Hematopoietic multipotent progenitor cell treated with erythropoietin and hydrocortisone succinate and interleukin-3 and kit ligand, for 8 days (in vitro differentiated cells): ENCODE results near the gene IQSEC1.
A peak's percentile ranks its signal among the peaks of the same experiment; 100 is the strongest.

ENCODE experiments used
- DNase-seq: peaks from one replicate; pipeline ENCODE4 v3.0.0-alpha.2; 2015

IQSEC1 gene

DNA sequence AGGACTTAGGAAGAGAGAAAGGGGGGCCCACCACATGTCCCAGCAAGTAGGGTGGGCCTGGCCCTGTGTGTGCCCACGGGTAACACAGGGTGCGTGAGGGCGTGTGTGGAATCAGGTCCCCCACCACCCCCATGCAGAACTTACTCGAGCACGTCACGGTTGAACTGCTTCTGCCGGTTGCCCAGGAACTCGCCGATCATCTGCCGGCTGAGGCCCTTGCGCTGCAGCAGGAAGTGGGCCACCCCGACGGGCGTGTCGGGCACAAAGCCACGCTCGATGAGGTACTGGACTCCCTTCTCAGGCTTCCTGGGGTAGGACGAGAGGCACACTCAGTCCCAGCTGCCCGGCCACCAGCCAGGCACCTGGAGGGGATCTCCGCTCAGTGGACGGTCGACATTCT is 148.8 kb downstream of the IQSEC1 start:
- no peak for DNase-seq

DNA sequence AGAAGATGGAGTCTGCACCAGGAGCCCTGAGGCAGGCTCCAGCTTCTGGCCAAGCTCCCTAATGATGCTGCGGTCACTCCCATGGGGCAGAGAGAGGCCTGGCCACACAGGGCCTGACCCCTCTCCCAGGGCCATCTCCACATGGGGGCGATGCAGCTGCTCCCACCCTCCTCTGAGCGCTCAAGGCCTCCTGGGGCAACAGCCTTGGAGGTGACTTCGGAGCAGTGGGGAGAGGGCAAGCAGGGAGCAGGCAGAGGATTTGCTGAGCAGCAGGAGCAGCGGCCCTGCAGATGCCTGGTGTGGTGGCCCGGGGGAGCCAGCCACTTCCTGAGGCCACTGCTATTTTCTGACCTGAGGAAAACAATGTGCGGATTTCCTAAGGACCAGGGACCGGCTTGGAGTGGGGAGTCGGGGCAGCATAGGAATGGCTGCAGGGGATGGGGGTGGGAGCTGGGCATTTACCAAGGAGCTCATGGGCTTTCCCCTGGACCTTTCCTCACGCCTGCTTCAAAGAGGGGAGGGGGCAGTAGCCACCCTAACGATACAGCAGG is 150.3 kb downstream of the IQSEC1 start:
- DNase-seq, result no peak

DNA sequence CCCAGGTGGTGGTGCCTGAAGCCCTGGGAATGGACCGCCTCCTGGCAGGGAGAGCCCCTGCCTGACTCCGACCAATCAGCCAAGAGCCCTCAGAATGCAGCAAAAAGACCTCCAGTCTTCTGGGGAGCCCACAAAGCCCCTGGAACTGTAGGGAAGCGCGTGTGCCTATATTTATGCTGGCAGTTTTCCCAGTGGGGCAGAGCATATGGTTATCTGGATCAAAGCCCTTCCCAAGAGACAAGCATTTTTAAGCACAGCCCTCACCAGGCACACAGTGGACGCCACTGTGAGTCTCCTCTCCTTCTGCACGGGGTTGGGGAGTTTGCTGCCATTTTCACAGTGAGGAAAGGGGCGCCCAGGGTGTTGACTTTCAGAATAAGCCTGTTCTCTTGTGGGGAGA is 150.9 kb downstream of the IQSEC1 start:
- peak; percentile 64 for DNase-seq

GRCh38 chr3:12921736-12922135 is 151.5 kb downstream of the IQSEC1 start:
- no peak for DNase-seq

GRCh38 chr3:12920967-12921366 is 152.3 kb downstream of the IQSEC1 start:
- DNase-seq, result no peak

DNA sequence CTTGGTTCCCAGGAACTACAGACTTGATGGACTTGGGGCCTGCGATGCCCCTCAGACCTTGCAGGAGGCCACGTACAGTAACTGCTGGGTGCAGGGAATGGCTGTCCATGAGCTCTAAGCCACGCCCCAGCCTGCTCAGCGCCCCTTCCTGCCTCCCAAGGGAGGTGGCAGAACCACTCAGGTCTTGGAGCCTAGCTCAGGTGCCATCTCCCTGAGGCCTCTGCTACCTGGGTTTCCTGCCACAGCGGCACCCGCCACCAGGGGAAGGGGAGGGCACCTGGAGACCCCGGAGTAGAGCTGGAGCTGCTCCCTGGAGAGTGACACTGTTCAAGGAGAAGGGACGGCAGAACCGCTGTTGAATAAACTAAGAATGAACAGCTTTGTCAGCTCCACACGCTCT is 154.0 kb downstream of the IQSEC1 start:
- no peak for DNase-seq

DNA sequence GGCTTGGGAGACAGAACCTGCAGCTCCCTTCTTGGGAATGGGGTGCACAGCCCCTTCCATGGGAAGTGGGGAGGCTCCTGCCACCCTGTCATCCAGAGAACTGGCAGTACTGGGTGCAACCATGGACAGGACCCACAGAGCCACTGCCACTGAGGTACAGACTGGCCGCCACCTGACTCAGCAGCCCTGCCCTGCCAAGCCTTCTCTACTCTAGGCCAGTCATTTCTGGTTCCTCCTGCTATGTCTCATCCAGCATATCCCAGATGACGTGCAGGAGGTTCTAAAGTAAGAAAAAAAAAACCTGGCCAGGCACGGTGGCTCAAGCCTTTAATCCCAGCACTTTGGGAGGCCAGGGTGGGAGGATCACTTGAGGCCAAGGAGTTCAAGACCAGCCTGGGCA is 155.0 kb downstream of the IQSEC1 start:
- no peak for DNase-seq

DNA sequence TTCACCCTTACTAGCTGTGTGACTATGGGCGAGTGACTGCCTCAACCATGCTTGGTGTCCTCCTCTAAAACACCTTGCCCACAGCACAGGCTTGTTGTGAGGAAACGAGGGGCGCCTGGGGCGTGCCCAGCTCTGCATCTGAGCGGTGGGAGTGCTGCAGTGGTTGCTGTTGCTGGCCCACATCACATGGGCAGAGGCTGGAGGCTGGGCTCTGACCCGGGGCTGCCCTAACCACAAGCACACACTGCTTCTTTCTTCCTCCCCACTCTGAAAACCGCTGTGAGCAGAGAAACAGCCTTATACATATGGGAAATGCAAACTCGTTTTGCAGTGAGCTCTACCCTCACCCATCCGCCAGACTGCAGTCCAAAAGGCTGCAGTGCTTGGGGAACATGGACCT is 157.1 kb downstream of the IQSEC1 start:
- peak; percentile 7 for DNase-seq

DNA sequence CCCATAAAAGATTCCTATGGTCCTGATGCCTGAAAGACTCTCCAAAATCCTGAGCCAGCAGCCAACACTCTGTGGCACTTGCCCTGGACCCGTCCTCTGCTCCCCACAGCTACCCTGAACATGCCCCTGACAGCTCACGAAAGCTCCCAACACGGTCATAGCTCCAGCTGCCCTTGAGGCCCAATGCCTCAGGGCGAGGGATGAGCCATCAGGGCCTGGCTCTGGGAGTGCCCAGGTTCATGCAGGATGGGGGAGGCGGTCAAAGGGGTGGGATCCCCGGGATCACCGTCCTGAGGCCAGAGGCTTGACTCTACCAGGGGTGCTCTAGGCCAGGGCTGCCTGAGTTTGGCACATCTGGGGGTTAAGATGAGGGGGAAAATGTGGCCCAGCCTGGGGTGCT is 159.1 kb downstream of the IQSEC1 start:
- DNase-seq, result no peak

DNA sequence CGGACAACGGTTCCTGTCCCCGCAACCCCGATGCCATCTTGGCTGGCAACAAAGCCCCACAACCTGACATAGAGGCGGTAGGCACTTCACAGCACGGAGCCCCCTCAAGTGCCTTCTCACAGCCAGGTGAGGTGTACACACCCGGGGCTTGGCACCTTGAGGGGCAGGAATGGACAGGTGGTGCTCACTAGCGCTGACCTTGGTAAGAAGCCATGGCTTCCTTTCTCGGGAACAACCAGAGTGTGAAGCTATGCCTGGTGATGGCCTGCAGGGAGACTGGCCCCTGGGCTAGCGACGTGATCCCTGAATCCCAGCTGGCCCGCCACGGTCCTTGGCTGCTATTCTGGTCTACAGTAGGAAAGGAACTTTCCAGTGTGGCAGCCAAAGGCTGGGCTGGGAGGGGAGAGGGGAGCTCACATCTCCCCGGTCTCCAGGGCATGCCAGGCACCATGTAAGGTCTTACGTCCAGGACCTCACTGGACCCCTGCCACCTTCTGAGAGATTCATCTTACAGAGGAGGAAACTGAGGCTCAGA is 161.3 kb downstream of the IQSEC1 start:
- DNase-seq, result no peak

- DNase-seq, result no peak
Observed at GRCh38 chr3:12910356-12911099, 162.7 kb downstream of the IQSEC1 start.

DNA sequence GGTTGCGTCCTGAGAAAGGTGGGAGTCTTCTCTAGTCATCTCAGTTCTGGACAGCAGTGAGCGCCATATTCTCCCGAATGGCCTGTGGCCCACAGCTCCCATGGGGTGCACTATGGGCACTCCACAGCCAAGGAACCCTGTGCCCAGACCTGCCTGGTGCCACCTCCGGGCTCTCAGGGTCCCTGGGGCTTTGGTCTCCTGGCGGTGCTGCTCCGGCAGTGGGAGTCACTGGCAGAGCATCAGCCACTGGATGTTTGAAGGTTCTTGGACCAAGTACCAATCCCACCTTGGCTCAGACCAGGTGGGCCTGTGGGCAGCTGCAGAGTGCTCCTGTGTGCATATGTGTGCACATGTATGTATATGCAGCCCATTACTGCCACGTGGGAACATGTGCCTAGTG is 163.5 kb downstream of the IQSEC1 start:
- no peak for DNase-seq

- DNase-seq, result no peak
Observed at GRCh38 chr3:12908859-12909258, 164.4 kb downstream of the IQSEC1 start.

DNA sequence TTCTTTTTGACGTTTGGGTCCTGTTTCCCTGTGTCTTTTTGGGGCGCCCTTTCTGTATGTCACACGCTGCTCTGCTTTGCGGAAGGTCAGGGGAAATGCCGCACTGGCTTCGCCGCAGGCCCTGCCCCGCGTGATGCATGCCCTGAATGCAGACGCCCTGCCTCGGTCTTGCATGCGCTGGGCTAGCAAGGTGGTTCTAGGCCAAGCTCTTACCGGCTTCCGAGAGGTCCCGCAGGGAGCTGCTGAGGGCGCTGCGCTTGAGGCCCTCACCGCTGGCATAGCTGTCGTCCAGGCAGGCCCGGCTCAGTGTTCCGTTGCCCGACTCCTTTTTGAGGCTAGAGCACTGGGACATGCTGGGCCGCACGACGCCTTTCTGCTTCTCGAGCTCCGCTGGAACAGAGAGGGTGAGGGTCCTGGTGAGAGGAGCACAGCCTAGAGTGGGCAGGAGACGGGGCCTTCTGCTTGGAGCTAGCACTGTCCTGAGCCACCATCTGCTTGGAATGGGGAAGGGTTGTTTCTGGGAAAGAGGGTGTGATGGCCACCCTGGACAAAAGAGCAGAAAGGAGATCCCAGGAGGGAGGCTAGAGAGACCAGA is 165.0 kb downstream of the IQSEC1 start:
- DNase-seq, result no peak

- DNase-seq, result no peak
Observed at GRCh38 chr3:12907729-12908128, 165.5 kb downstream of the IQSEC1 start.

- no peak for DNase-seq
Observed at GRCh38 chr3:12907296-12907695, 165.9 kb downstream of the IQSEC1 start.

DNA sequence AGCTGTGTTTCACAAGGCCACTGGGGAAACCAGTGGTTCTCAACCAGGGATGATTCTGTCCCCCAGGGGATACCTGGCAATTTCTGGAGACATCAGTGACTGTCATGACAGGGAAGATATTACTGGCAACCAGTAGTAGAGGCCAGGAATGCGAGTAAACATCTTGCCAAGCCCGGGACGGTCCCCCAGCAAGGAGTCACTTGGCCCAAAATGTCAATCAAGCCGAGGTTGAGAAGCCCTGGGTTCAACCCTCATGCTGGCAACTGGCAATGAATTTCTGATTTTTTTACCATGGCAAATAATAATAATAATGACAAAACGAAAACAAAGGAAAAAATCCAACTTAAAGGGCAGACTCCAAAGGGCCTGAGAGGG is 166.3 kb downstream of the IQSEC1 start:
- no peak for DNase-seq

GRCh38 chr3:12906141-12906915 is 166.9 kb downstream of the IQSEC1 start:
- DNase-seq, result no peak

- DNase-seq, result no peak
Observed at GRCh38 chr3:12905316-12906071, 167.7 kb downstream of the IQSEC1 start.

DNA sequence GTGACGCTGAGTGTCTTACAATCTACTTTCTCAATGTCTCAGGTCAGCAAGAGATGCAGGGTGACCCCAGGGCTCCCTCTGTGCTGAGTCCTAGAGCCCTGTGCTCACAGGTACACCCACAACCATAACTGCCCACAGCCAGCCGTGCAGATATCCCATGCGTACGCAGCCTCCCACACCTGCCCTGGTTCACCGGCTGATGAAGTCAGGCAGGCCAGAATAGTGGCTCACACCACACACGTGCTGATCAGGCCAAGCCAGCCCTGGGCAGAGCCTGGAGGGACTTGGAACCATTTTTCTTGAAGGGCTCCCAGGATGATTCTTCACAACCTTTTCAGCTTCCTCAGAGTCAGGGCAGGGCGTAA is 168.3 kb downstream of the IQSEC1 start:
- no peak for DNase-seq

GRCh38 chr3:12903881-12904280 is 169.3 kb downstream of the IQSEC1 start:
- no peak for DNase-seq

DNA sequence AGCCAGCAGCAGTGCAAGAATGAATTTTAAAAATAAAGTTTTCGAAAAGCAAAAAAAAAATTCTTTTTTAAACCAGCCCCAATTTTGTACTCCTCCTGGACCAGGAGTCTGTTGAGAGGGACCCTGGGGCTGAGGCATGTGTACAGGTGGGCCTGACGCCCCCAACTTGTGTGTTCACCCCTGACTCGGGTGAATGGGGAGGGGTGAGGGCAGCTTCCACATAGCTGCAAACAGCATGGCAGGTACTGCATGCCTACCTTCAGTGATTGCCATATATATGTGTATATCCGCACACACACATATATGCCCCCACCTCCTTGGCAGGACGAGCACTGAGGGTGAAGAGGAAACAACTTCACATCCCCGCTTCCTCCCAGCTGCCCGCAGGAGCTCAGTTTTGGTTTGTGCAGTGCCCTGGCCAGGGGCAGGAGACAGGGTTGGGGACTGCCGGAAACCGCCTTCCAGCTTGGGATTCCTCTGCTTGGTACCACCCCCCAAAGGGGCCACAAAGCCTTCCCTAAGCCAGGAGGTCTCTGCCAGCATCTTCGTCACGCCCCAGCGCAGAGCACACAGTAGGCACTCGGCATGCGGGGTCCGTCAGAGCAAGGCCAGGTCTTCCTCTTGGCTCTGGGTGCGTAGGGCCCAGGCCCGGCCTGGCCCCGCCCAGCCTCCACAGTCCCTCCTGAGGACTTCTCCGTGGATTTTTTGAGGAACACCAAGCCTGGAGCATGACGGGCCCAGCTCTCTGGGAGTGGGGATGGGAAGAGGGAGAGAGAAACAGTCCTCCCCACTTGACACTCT is 170.0 kb downstream of the IQSEC1 start:
- no peak for DNase-seq
